A549 (cell line): ENCODE data around the gene MMP15. TPM values are rescaled to one million over a fixed set of nuclear protein-coding genes. Genes with fewer than 3 reads are reported as not detected.
"Not testable (repeated sequence)": the region's sequence is repeated elsewhere in the genome, so short reads cannot be mapped to it uniquely, and the experiment has no call there.

Experiments
- ATAC-seq, 2 experiments: fragments of 200-7000 bp in 1 of 2; fragments of >200 bp in 1 of 2; cut with Nextera tagmentation in 1 of 2; cut with Tn5 transposase in 1 of 2; 3 replicates each; pipeline versions ENCODE4 v1.8.0 to v1.9.1; 2018 to 2020; ENCODE audit warnings: mild to moderate bottlenecking in 1 of 2, moderate library complexity in 1 of 2
- CTCF ChIA-PET: fragments of 300-600 bp; sonication (Branson Sonifier 250); formaldehyde crosslinking; extraction: SDS; loops from one replicate; lab custom pipeline; 2021; ENCODE audit warnings: antibody characterized with exemption, inconsistent platforms; lab: Yijun Ruan, JAX
- POLR2A ChIA-PET: fragments of 350-600 bp; formaldehyde crosslinking; extraction: SDS; loops from one replicate; lab custom pipeline; 2021; ENCODE audit warnings: antibody characterized with exemption, inconsistent platforms; lab: Yijun Ruan, JAX
- DNase-seq, 2 experiments: peaks; one replicate each; pipeline versions ENCODE4 v3.0.0 to v3.0.0-alpha.2; 2011 to 2016; ENCODE audit warnings: low read depth in 1 of 2, low spot score in 1 of 2
- FAIRE-seq: peaks from 2 replicates; lab custom pipeline; 2011; peaks lifted over from hg19 to GRCh38; lab: Jason Lieb, UNC
- H3K27ac ChIP-seq, 2 experiments: fragments of >200 bp; sonication (Bioruptor Twin); formaldehyde crosslinking; 3 replicates each; pipeline ENCODE4 v1.5.1; 2016 to 2017
- H3K4me1 ChIP-seq: fragments of >200 bp; sonication (Bioruptor Twin); formaldehyde crosslinking; 3 replicates; pipeline ENCODE4 v1.6.1; 2016
- H3K4me2 ChIP-seq: fragments of >200 bp; sonication (Bioruptor Twin); formaldehyde crosslinking; 3 replicates; pipeline ENCODE4 v1.6.1; 2016
- H3K4me3 ChIP-seq: fragments of >200 bp; sonication (Bioruptor Twin); formaldehyde crosslinking; 3 replicates; pipeline ENCODE4 v1.5.1; 2016
- H3K9me3 ChIP-seq: fragments of >200 bp; sonication (Bioruptor Twin); formaldehyde crosslinking; 3 replicates; pipeline ENCODE4 v1.6.1; 2016
- CBX8 ChIP-seq: fragments of 200-600 bp; sonication (generic); IDR thresholded peaks from 2 replicates; pipeline ENCODE4 v1.6.1; 2016
- FOSB ChIP-seq: fragments of 250-450 bp; sonication (Bioruptor Pico); IDR thresholded peaks from 2 replicates; pipeline ENCODE4 v1.5.0; 2020; ENCODE audit warnings: mild to moderate bottlenecking, moderate library complexity
- HDAC2 ChIP-seq: fragments of 200-600 bp; sonication (generic); IDR thresholded peaks from 2 replicates; pipeline ENCODE4 v1.6.1; 2016
- HEYL ChIP-seq: fragments of 250-450 bp; sonication (Bioruptor Pico); IDR thresholded peaks from 2 replicates; pipeline ENCODE4 v1.8.0; 2021; ENCODE audit warnings: mild to moderate bottlenecking, moderate library complexity
- HOXA7 ChIP-seq: fragments of 250-450 bp; sonication (Bioruptor Pico); IDR thresholded peaks from 2 replicates; pipeline ENCODE4 v1.5.0; 2020; ENCODE audit warnings: mild to moderate bottlenecking, moderate library complexity
- HOXB5 ChIP-seq: fragments of 250-450 bp; sonication (Bioruptor Pico); IDR thresholded peaks from 2 replicates; pipeline ENCODE4 v1.5.0; 2020; ENCODE audit warnings: mild to moderate bottlenecking, moderate library complexity
- RAD21 ChIP-seq, 2 experiments: fragments of >200 bp in 1 of 2; sonication (Bioruptor Twin) in 1 of 2; formaldehyde crosslinking in 1 of 2; IDR thresholded peaks in 1 of 2; conservative IDR thresholded peaks in 1 of 2; 2 replicates in 1 of 2; 3 replicates in 1 of 2; pipeline ENCODE4 v1.6.1; 2012 to 2018; ENCODE audit warnings: inconsistent platforms in 1 of 2
- RARB ChIP-seq: fragments of 250-450 bp; sonication (Bioruptor Pico); IDR thresholded peaks from 2 replicates; pipeline ENCODE4 v1.8.0; 2021; ENCODE audit warnings: mild to moderate bottlenecking, moderate library complexity
- RFX5 ChIP-seq: fragments of 450-650 bp; IDR thresholded peaks from 2 replicates; pipeline ENCODE4 v1.7.1; 2014; ENCODE audit warnings: antibody characterized with exemption, mild to moderate bottlenecking, moderate library complexity
- RNF2 ChIP-seq: fragments of 200-600 bp; sonication (generic); IDR thresholded peaks from 2 replicates; pipeline ENCODE4 v1.6.1; 2016; ENCODE audit warnings: low read depth, mild to moderate bottlenecking, antibody characterized with exemption, moderate library complexity, borderline replicate concordance
- SREBF2 ChIP-seq: fragments of 450-650 bp; IDR thresholded peaks from 2 replicates; pipeline ENCODE4 v1.6.1; 2014; ENCODE audit warnings: mild to moderate bottlenecking, moderate library complexity
- TFCP2L1 ChIP-seq: fragments of 250-450 bp; sonication (Bioruptor Pico); IDR thresholded peaks from 2 replicates; pipeline ENCODE4 v1.5.0; 2021; ENCODE audit warnings: mild to moderate bottlenecking
- ZC3H11A ChIP-seq: fragments of 450-650 bp; IDR thresholded peaks from 2 replicates; pipeline ENCODE4 v1.6.1; 2014; ENCODE audit warnings: antibody characterized with exemption, mild to moderate bottlenecking
- ZSCAN20 ChIP-seq: fragments of 250-450 bp; sonication (Bioruptor Pico); IDR thresholded peaks from 2 replicates; pipeline ENCODE4 v1.8.0; 2022; ENCODE audit warnings: mild to moderate bottlenecking, moderate library complexity
- WGBS: methylation state at CpG from one replicate; pipeline ENCODE4 v1.1.6; 2017; ENCODE audit errors: missing lambda C conversion rate; 5-methylcytosine and 5-hydroxymethylcytosine counted together
- polyA plus RNA-seq, 4 experiments: library from polyadenylated mRNA; depleted of rRNA in 3 of 4; stranded (reverse); fragments of >200 nt; fragmentation: RNase III in 1 of 4; extraction: RNeasy Plus Mini Kit Qiagen cat#74134 plus additional on column Dnase treatment in 1 of 4; gene quantifications; 2 replicates in 3 of 4; 3 replicates in 1 of 4; pipeline ENCODE4 v1.2.3, GENCODE V29; 2011 to 2017
- TF ChIP-seq, protein P1 (sequence below): fragments of 200-600 bp; sonication (generic); IDR thresholded peaks from 2 replicates; pipeline ENCODE4 v1.6.1; 2016; ENCODE audit warnings: antibody characterized with exemption, mild to moderate bottlenecking, moderate library complexity
- TF ChIP-seq, protein P2 (sequence below): IDR thresholded peaks from 2 replicates; pipeline ENCODE4 v1.6.1; 2012
- TF ChIP-seq, protein P3 (sequence below): fragments of >200 bp; sonication (Bioruptor Twin); formaldehyde crosslinking; IDR thresholded peaks from 2 replicates; pipeline ENCODE4 v1.6.1; 2016

The MMP15 gene
- polyA plus RNA-seq, 2 of the 4 experiments (the other 2 are of a cell fraction), result 4.3 to 11.2 TPM

DNA sequence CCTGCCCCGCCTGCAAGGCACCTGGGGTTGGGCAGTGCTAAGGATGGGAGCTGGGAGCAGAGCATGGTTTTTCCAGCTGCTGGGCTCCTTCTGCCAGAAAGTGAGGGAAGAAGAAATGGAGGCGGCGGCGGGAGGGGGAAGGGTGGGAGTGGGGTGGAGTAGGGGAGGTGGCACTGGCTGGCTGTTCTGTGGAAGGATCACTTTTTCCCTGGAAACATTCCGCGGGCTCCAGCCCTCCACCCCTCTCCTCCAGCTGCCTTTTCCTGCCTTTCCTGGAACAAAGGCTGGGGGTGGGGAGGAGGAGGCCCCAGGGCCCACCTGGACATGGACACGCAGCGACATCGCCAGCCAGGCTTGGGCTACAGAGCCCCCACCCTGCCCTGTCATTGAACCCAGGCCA lies 62.5 kb downstream of the MMP15 start (continued):
- TF ChIP-seq, protein P1, sequence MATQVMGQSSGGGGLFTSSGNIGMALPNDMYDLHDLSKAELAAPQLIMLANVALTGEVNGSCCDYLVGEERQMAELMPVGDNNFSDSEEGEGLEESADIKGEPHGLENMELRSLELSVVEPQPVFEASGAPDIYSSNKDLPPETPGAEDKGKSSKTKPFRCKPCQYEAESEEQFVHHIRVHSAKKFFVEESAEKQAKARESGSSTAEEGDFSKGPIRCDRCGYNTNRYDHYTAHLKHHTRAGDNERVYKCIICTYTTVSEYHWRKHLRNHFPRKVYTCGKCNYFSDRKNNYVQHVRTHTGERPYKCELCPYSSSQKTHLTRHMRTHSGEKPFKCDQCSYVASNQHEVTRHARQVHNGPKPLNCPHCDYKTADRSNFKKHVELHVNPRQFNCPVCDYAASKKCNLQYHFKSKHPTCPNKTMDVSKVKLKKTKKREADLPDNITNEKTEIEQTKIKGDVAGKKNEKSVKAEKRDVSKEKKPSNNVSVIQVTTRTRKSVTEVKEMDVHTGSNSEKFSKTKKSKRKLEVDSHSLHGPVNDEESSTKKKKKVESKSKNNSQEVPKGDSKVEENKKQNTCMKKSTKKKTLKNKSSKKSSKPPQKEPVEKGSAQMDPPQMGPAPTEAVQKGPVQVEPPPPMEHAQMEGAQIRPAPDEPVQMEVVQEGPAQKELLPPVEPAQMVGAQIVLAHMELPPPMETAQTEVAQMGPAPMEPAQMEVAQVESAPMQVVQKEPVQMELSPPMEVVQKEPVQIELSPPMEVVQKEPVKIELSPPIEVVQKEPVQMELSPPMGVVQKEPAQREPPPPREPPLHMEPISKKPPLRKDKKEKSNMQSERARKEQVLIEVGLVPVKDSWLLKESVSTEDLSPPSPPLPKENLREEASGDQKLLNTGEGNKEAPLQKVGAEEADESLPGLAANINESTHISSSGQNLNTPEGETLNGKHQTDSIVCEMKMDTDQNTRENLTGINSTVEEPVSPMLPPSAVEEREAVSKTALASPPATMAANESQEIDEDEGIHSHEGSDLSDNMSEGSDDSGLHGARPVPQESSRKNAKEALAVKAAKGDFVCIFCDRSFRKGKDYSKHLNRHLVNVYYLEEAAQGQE, result no peak
- no peak for TF ChIP-seq RFX5
- TF ChIP-seq FOSB (CRISPR knock-in tag), result no peak
- no peak for TF ChIP-seq HOXB5 (CRISPR knock-in tag)
- no peak for TF ChIP-seq SREBF2
- no peak for TF ChIP-seq RAD21 (conservative IDR thresholded peaks at IDR 0.05 in 1 of 2, IDR thresholded peaks at IDR 0.05 in 1 of 2)
- TF ChIP-seq, protein P2, sequence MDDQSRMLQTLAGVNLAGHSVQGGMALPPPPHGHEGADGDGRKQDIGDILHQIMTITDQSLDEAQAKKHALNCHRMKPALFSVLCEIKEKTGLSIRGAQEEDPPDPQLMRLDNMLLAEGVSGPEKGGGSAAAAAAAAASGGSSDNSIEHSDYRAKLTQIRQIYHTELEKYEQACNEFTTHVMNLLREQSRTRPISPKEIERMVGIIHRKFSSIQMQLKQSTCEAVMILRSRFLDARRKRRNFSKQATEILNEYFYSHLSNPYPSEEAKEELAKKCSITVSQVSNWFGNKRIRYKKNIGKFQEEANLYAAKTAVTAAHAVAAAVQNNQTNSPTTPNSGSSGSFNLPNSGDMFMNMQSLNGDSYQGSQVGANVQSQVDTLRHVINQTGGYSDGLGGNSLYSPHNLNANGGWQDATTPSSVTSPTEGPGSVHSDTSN, result no peak
- TF ChIP-seq RNF2, result no peak

DNA sequence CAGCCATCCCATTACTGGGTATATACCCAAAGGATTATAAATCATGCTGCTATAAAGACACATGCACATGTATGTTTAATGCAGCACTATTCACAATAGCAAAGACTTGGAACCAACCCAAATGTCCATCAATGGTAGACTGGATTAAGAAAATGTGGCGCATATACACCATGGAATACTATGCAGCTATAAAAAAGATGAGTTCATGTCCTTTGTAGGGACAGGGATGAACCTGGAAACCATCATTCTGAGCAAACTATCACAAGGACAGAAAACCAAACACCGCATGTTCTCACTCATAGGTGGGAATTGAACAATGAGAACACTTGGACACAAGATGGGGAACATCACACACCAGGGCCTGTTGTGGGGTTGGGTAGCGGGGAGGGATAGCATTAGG lies 64.8 kb downstream of the MMP15 start:
- POLR2A ChIA-PET, H3K4me2 ChIP-seq, ATAC-seq, H3K9me3 ChIP-seq, FAIRE-seq, DNase-seq, H3K4me1 ChIP-seq, H3K27ac ChIP-seq, H3K4me3 ChIP-seq: not testable (repeated sequence)
- CTCF ChIA-PET, result interaction anchor here (2.3 kb wide), 1 partner anchor 31 kb away, joined by 6 read pairs; no protein-coding TSS in a partner anchor
- 53% methylated on average over 3 of the region's 3 CpGs for WGBS

DNA sequence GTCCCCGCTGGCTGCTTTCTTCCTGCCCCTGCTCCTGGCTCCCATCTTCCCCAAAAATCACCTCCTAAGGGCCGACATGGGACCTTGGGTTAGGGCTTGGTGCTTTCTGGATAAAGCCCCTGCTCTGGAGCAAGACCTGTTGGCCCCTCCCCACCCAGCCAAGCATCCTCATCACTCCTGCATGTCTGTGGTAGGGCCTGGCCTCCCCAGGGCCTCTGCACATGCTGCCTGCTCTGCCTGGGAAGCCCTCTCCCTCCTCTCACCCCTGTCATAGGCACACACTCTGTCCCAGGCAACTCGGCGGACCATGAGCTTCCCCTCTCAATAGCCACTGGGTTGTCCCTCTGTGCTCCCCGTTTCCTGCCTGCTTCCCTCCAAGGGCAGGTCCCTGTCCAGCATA lies 68.5 kb downstream of the MMP15 start:
- H3K9me3 ChIP-seq, result no peaks in the 10 kb centered on the region
- H3K27ac ChIP-seq, result no peak overlapping the region
- DNase-seq (no peak), FAIRE-seq (no peak), ATAC-seq (no peak)
- ChIA-PET CTCF (interaction anchor here (0.6 to 1.4 kb wide), 5 partner anchors 10 to 71 kb away, joined by 3 read pairs; no protein-coding TSS in a partner anchor), POLR2A (no interaction called here)
- H3K4me2 ChIP-seq, result no peak overlapping the region
- WGBS, result 65% methylated on average over 5 of the region's 5 CpGs
- H3K4me3 ChIP-seq, result no peak overlapping the region
- no peak for TF ChIP-seq ZC3H11A
- TF ChIP-seq HEYL, result no peak
- TF ChIP-seq HDAC2, result no peak
- no peak for TF ChIP-seq RARB (CRISPR knock-in tag)
- no peak for TF ChIP-seq ZSCAN20 (CRISPR knock-in tag)
- no peak for TF ChIP-seq HOXB5 (CRISPR knock-in tag)
- no peak for TF ChIP-seq CBX8
- TF ChIP-seq, protein P3, sequence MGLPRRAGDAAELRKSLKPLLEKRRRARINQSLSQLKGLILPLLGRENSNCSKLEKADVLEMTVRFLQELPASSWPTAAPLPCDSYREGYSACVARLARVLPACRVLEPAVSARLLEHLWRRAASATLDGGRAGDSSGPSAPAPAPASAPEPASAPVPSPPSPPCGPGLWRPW, result no peak
- no peak for TF ChIP-seq HOXA7
- no peak for TF ChIP-seq TFCP2L1 (CRISPR knock-in tag)
- peaks cover 15% of the 10 kb centered on the region for H3K4me1 ChIP-seq
